HepG2 (cell line): Measurements from ENCODE around the gene MRPL3.

ENCODE experiments used
- CTCF ChIP-seq: sonication (generic); formaldehyde crosslinking; IDR thresholded peaks from 2 replicates; pipeline ENCODE4 v1.5.0; 2020; ENCODE audit warnings: mild to moderate bottlenecking, missing genetic modification reagents, moderate library complexity
- E2F1 ChIP-seq: sonication (generic); formaldehyde crosslinking; IDR thresholded peaks from 2 replicates; pipeline ENCODE4 v1.5.0; 2020; ENCODE audit warnings: missing genetic modification reagents

GRCh38 chr3:131458653-131459052, 44.1 kb downstream of the MRPL3 start:
- TF ChIP-seq CTCF (CRISPR knock-in tag) (no peak), E2F1 (CRISPR knock-in tag) (no peak)
